Keratinocyte (primary cell): ENCODE measurements around the gene SPAG5. TPM values are rescaled to one million over a fixed set of nuclear protein-coding genes. Genes with fewer than 3 reads are reported as not detected.

Experiments used
- DNase-seq: peaks from one replicate; pipeline ENCODE4 v3.0.0-alpha.2; 2011; ENCODE audit warnings: low read depth, missing footprints, low spot score
- FAIRE-seq: peaks from 2 replicates; lab custom pipeline; 2011; peaks lifted over from hg19 to GRCh38; lab: Jason Lieb, UNC
- H2AFZ ChIP-seq: 2 replicates; pipeline ENCODE4 v1.6.0; 2012; ENCODE audit warnings: low read length, control low read depth, inconsistent platforms; ENCODE audit not compliant: control insufficient read depth
- H3K27ac ChIP-seq: 2 replicates; pipeline ENCODE4 v1.5.1; 2011; ENCODE audit warnings: low read length; ENCODE audit not compliant: control insufficient read depth, insufficient read depth
- H3K27me3 ChIP-seq: 3 replicates; pipeline ENCODE4 v1.6.0; 2011; ENCODE audit warnings: low read length; ENCODE audit not compliant: control insufficient read depth, insufficient read depth; ENCODE audit errors: extremely low read depth
- H3K36me3 ChIP-seq, 2 experiments: 2 replicates in 1 of 2; 3 replicates in 1 of 2; pipeline ENCODE4 v1.5.1; 2011; ENCODE audit warnings: low read length in 2 of 2, mild to moderate bottlenecking in 1 of 2; ENCODE audit not compliant: control insufficient read depth in 2 of 2, insufficient read depth in 2 of 2; ENCODE audit errors: extremely low read depth in 1 of 2
- H3K4me1 ChIP-seq: 3 replicates; pipeline ENCODE4 v1.5.1; 2011; ENCODE audit warnings: low read length; ENCODE audit not compliant: control insufficient read depth, insufficient read depth; ENCODE audit errors: extremely low read depth
- H3K4me2 ChIP-seq: 3 replicates; pipeline ENCODE4 v1.6.0; 2011; ENCODE audit warnings: low read depth, low read length; ENCODE audit not compliant: control insufficient read depth, insufficient read depth; ENCODE audit errors: extremely low read depth
- H3K4me3 ChIP-seq, 3 experiments: fragments of 200-600 bp in 1 of 3; sonication (generic) in 1 of 3; 2 replicates in 2 of 3; 3 replicates in 1 of 3; pipeline ENCODE4 v1.5.1; 2011 to 2016; ENCODE audit warnings: low read length in 3 of 3, mild to moderate bottlenecking in 3 of 3, control low read depth in 2 of 3, inconsistent platforms in 1 of 3, low read depth in 1 of 3, mixed read lengths in 1 of 3, mixed run types in 1 of 3, moderate library complexity in 1 of 3; ENCODE audit not compliant: control insufficient read depth in 2 of 3, insufficient read depth in 2 of 3; ENCODE audit errors: extremely low read depth in 1 of 3
- H3K79me2 ChIP-seq: 2 replicates; pipeline ENCODE4 v1.6.0; 2012; ENCODE audit warnings: low read length; ENCODE audit not compliant: control insufficient read depth, insufficient read depth
- H3K9ac ChIP-seq: 3 replicates; pipeline ENCODE4 v1.6.0; 2011; ENCODE audit warnings: low read length; ENCODE audit not compliant: control insufficient read depth, insufficient read depth; ENCODE audit errors: extremely low read depth
- H3K9me1 ChIP-seq: 3 replicates; pipeline ENCODE4 v1.6.0; 2011; ENCODE audit warnings: low read length; ENCODE audit not compliant: control insufficient read depth, insufficient read depth; ENCODE audit errors: extremely low read depth
- H3K9me3 ChIP-seq: 2 replicates; pipeline ENCODE4 v1.5.1; 2012; ENCODE audit warnings: low read depth, low read length; ENCODE audit not compliant: control insufficient read depth
- H4K20me1 ChIP-seq: 3 replicates; pipeline ENCODE4 v1.6.0; 2011; ENCODE audit warnings: low read length; ENCODE audit not compliant: control insufficient read depth, insufficient read depth; ENCODE audit errors: extremely low read depth
- EZH2 ChIP-seq: IDR thresholded peaks from one replicate; pipeline ENCODE4 v1.6.1; 2012; ENCODE audit warnings: inconsistent platforms, mild to moderate bottlenecking, low read length, moderate library complexity
- dilution Hi-C: fragments of 300-500 bp; cut with MboI; formaldehyde crosslinking; loops from one replicate; pipeline ENCODE4 v1.7.0; 2020; ENCODE audit warnings: low sequenced_read_pairs; ENCODE audit not compliant: extremely low pct_ligation_motif_present
- polyA plus RNA-seq, 5 experiments: library from polyadenylated mRNA; depleted of rRNA in 3 of 5; stranded (reverse) in 3 of 5; stranded (forward) in 1 of 5; unstranded in 1 of 5; fragments of >200 nt; gene quantifications; 1 replicate in 1 of 5; 2 replicates in 3 of 5; 3 replicates in 1 of 5; pipeline versions ENCODE4 v1.2.1 to v1.2.3, GENCODE V29; 2011 to 2012; ENCODE audit warnings: missing spikeins in 2 of 5, low read depth in 1 of 5, low replicate concordance in 1 of 5
- TF ChIP-seq, protein P1 (sequence below), 3 experiments: IDR thresholded peaks in 1 of 3; conservative IDR thresholded peaks in 1 of 3; optimal IDR thresholded peaks in 1 of 3; 2 replicates in 2 of 3; 3 replicates in 1 of 3; pipeline versions ENCODE3 to v1.5.1; 2011; ENCODE audit warnings: low read length in 3 of 3, mild to moderate bottlenecking in 3 of 3, moderate library complexity in 2 of 3, control low read depth in 1 of 3, inconsistent platforms in 1 of 3; ENCODE audit not compliant: insufficient read depth in 2 of 3; ENCODE audit errors: extremely low read depth in 1 of 3

Gene SPAG5
- polyA plus RNA-seq, 1 donor (not counting 4 experiments of a cell fraction or from before 2014, with no cell fraction given) = 21.1 TPM

DNA sequence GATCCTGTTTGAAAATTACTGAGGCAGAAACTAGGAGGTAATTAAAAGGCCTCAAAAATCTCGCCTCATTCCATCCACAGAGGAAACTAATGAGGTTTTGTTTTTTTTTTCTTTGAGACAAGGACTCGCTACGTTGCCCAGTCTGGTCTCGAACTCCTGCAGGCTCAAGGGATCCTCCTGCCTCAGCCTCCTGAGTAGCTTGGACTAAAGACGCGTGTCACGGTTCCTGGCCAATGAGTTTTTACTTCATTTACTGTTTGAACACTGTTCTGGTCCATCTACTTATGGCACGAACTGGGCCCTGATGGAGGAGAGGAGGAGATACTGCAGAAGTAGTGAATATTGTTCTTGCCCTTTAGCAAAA lies 46.7 kb upstream of the SPAG5 start:
- no peaks in the 10 kb centered on the region for H3K27me3 ChIP-seq
- FAIRE-seq = no peak
- peaks cover 20% of the 10 kb centered on the region for H3K4me1 ChIP-seq
- no peaks in the 10 kb centered on the region for H4K20me1 ChIP-seq
- H3K9me3 ChIP-seq = no peaks in the 10 kb centered on the region
- peak overlapping the region; percentile 90 for H3K9ac ChIP-seq
- H2AFZ ChIP-seq = peak overlapping the region; percentile 85
- H3K79me2 ChIP-seq = peaks cover 19% of the 10 kb centered on the region
- H3K27ac ChIP-seq = peak overlapping the region; percentile 89
- H3K36me3 ChIP-seq = peaks cover 25 to 27% of the 10 kb centered on the region in 2 experiments
- DNase-seq = no peak
- TF ChIP-seq EZH2 = no peak
- TF ChIP-seq, protein P1, sequence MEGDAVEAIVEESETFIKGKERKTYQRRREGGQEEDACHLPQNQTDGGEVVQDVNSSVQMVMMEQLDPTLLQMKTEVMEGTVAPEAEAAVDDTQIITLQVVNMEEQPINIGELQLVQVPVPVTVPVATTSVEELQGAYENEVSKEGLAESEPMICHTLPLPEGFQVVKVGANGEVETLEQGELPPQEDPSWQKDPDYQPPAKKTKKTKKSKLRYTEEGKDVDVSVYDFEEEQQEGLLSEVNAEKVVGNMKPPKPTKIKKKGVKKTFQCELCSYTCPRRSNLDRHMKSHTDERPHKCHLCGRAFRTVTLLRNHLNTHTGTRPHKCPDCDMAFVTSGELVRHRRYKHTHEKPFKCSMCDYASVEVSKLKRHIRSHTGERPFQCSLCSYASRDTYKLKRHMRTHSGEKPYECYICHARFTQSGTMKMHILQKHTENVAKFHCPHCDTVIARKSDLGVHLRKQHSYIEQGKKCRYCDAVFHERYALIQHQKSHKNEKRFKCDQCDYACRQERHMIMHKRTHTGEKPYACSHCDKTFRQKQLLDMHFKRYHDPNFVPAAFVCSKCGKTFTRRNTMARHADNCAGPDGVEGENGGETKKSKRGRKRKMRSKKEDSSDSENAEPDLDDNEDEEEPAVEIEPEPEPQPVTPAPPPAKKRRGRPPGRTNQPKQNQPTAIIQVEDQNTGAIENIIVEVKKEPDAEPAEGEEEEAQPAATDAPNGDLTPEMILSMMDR (optimal IDR thresholded peaks at IDR 0.05 in 1 of 3, IDR thresholded peaks at IDR 0.05 in 1 of 3, conservative IDR thresholded peaks at IDR 0.05 in 1 of 3; ENCODE audit: extremely low read depth in 1 of 3, insufficient read depth in 2 of 3, low read length in 3 of 3) = no peak
- peak overlapping the region; percentile 92 for H3K4me2 ChIP-seq
- H3K4me3 ChIP-seq = peak overlapping the region; percentile 65 to 84 (median 69)
- dilution Hi-C loops = no loop called here
- H3K9me1 ChIP-seq = no peaks in the 10 kb centered on the region

DNA sequence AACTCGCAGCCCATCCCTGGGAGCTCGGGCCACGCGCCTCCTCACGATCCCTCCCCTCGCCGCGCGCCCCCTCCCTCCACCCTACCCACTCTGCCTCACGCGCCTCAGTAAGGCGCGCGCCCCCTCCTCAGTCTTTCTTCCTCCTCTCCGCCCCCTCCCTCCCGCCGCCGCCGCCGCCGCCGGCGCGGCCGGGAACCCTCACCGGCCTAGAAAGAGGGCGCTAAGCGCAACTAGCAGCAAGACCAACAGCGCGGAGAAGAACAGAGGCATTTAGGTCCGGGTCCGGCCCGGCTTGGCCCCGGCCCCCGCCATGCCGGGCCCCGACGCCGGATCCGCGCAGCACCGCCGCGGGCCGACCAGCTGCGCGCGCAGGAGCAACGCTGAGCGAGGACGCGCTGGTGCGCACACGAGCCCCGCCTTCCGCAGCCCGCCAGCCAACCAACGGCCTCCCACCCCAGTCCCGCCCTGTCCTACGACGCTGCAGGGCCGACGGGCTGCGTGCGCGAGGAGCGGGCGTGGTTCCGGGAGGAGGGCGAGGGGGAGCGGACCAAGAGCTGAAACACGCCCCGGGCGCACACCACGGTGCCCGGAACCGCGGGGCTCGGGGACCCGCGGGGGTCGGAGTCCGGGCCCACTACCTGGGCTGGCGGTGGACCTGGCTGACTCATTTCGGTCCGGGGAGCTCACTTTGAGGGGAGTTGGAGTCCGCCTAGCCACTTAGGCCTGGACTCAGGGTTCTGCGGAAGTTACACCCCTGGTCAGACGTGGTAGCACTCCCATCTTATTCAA lies 46.2 kb upstream of the SPAG5 start, which contains the start of gene BLTP2:
TSS of gene BLTP2 (minus strand) at position 372 of the 789 bp plus-strand sequence. CDS start at position 270, 102 bp downstream.
- Histone ChIP-seq H3K27me3 (no peaks in the 10 kb centered on the region), H3K27ac (peak within 1 kb of the TSS; percentile 89), H3K4me1 (peaks cover 20% of the 10 kb centered on the region), H4K20me1 (no peaks in the 10 kb centered on the region), H3K9me1 (no peaks in the 10 kb centered on the region), H2AFZ (peak within 1 kb of the TSS; percentile 85), H3K79me2 (peaks cover 19% of the 10 kb centered on the region), H3K9ac (peak within 1 kb of the TSS; percentile 90), H3K36me3 (peaks cover 28 to 31% of the 10 kb centered on the region in 2 experiments), H3K4me3 (peak within 1 kb of the TSS; percentile 65 to 84 (median 69)), H3K9me3 (no peaks in the 10 kb centered on the region), H3K4me2 (peak within 1 kb of the TSS; percentile 92)
- FAIRE-seq (peak; percentile 67), DNase-seq (peak; percentile 57)
- TF ChIP-seq, protein P1 (optimal IDR thresholded peaks at IDR 0.05 in 1 of 3, IDR thresholded peaks at IDR 0.05 in 1 of 3, conservative IDR thresholded peaks at IDR 0.05 in 1 of 3; ENCODE audit: extremely low read depth in 1 of 3, insufficient read depth in 2 of 3, low read length in 3 of 3) = peak in 1 of 3 experiments; percentile 4
- TF ChIP-seq EZH2 = no peak
- dilution Hi-C loops = no loop called here
